Measurements from ENCODE around the gene DZANK1. TPM values are rescaled to one million over a fixed set of nuclear protein-coding genes. Genes with fewer than 3 reads are reported as not detected.

DZANK1 gene
- total and polyA plus RNA-seq, 2 experiments from 2014 or later, result 1.2 to 1.6 TPM

DNA sequence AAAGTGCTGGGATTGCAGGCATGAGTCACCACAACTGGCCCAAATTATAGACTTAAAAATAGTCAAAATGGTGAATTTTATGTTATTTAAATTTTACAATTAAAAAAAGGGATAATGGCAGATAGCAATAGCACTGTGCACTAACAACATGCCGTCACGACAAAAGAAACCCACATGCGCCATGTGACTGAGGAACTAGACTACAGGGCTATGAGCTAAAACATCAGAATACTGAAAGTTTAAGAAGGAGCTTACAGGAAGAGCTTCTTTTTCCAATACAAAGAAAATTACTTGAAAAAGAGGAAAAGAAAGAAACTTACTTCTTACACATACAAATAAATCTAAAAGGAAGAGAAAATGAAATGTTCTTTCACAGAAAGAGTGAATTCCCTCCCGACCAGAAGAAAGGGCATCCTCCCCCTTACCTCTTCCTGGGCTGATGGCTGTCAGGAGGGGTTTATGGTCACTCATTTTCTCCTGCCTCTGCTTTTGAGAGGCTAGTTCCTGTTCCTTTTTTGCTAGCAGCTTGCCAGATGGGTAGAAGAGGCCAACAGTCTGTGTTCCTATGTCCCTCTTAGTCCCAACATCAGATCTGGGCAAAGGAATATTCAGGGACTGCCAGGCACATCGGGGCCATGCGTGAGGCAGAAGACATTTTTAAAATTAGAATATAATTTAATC, 54.5 kb downstream of the DZANK1 start:
- no peak for TF ChIP-seq EZH2 (IDR thresholded peaks at IDR 0.05; ENCODE audit: insufficient read depth, poor library complexity, severe bottlenecking)
- no peak for TF ChIP-seq EZH2phosphoT487 (IDR thresholded peaks at IDR 0.05; ENCODE audit: insufficient read depth, low read depth)
- no peak overlapping the region for H2AFZ ChIP-seq
- no peaks in the 10 kb centered on the region for H3F3A ChIP-seq (ENCODE audit: insufficient read depth)
- DNase-seq, result no peak
- no peak overlapping the region for H3K9ac ChIP-seq
- H3K4me3 ChIP-seq, result no peak overlapping the region
- no peaks in the 10 kb centered on the region for H3K9me3 ChIP-seq (ENCODE audit: low read depth)
- H3K27me3 ChIP-seq (replicated peaks; ENCODE audit: insufficient read depth), result no peaks in the 10 kb centered on the region
- H4K20me1 ChIP-seq (ENCODE audit: insufficient read depth), result no peaks in the 10 kb centered on the region
- H3K27ac ChIP-seq, result no peak overlapping the region
- H3K79me2 ChIP-seq (ENCODE audit: insufficient read depth), result no peaks in the 10 kb centered on the region
- H3K4me2 ChIP-seq (ENCODE audit: unreplicated experiment), result no peak overlapping the region
- H3K4me1 ChIP-seq (ENCODE audit: insufficient read depth), result no peaks in the 10 kb centered on the region
- 84 to 88% methylated on average over 6 of the region's 6 CpGs for WGBS, 2 experiments (ENCODE audit: low coverage in 1 of 2, low lambda C conversion rate in 2 of 2, missing lambda C conversion rate in 2 of 2)
- no peaks in the 10 kb centered on the region for H3K9me2 ChIP-seq (ENCODE audit: insufficient read depth)
- in situ Hi-C loops (cut with MboI), result loop anchor here (25.0 kb wide), 1 partner anchor 1250 kb away; no protein-coding TSS in a partner anchor
- no peaks in the 10 kb centered on the region for H3K36me3 ChIP-seq (ENCODE audit: low read depth)

GRCh38 chr20:18405826-18406225, 61.0 kb downstream of the DZANK1 start:
- Histone ChIP-seq H3F3A (ENCODE audit: insufficient read depth) (no peaks in the 10 kb centered on the region), H3K27me3 (replicated peaks; ENCODE audit: insufficient read depth) (no peaks in the 10 kb centered on the region), H3K4me3 (no peak overlapping the region), H3K4me1 (ENCODE audit: insufficient read depth) (no peaks in the 10 kb centered on the region), H3K9ac (no peak overlapping the region), H3K27ac (no peak overlapping the region), H4K20me1 (ENCODE audit: insufficient read depth) (no peaks in the 10 kb centered on the region), H3K79me2 (ENCODE audit: insufficient read depth) (no peaks in the 10 kb centered on the region), H2AFZ (no peak overlapping the region), H3K9me2 (ENCODE audit: insufficient read depth) (no peaks in the 10 kb centered on the region), H3K4me2 (ENCODE audit: unreplicated experiment) (no peak overlapping the region), H3K36me3 (ENCODE audit: low read depth) (no peaks in the 10 kb centered on the region), H3K9me3 (ENCODE audit: low read depth) (no peaks in the 10 kb centered on the region)
- TF ChIP-seq EZH2phosphoT487 (IDR thresholded peaks at IDR 0.05; ENCODE audit: insufficient read depth, low read depth) (no peak), EZH2 (IDR thresholded peaks at IDR 0.05; ENCODE audit: insufficient read depth, poor library complexity, severe bottlenecking) (no peak)
- WGBS, 2 experiments (ENCODE audit: low coverage in 1 of 2, low lambda C conversion rate in 2 of 2, missing lambda C conversion rate in 2 of 2), result 82 to 84% methylated on average over 8 of the region's 8 CpGs
- no peak for DNase-seq
- in situ Hi-C loops (cut with MboI), result loop anchor here (25.0 kb wide), 1 partner anchor 1256 kb away; no protein-coding TSS in a partner anchor

- no peak overlapping the region for H3K4me3 ChIP-seq
- no peaks in the 10 kb centered on the region for H3K9me2 ChIP-seq (ENCODE audit: insufficient read depth)
- no peak overlapping the region for H3K9ac ChIP-seq
- no peak overlapping the region for H2AFZ ChIP-seq
- 83 to 91% methylated on average over 2 of the region's 2 CpGs for WGBS, 2 experiments (ENCODE audit: low coverage in 1 of 2, low lambda C conversion rate in 2 of 2, missing lambda C conversion rate in 2 of 2)
- in situ Hi-C loops (cut with MboI), result loop anchor here (25.0 kb wide), 1 partner anchor 1258 kb away; no protein-coding TSS in a partner anchor
- no peaks in the 10 kb centered on the region for H3K36me3 ChIP-seq (ENCODE audit: low read depth)
- no peaks in the 10 kb centered on the region for H3K79me2 ChIP-seq (ENCODE audit: insufficient read depth)
- H3K27me3 ChIP-seq (replicated peaks; ENCODE audit: insufficient read depth), result no peaks in the 10 kb centered on the region
- no peaks in the 10 kb centered on the region for H3K9me3 ChIP-seq (ENCODE audit: low read depth)
- H4K20me1 ChIP-seq (ENCODE audit: insufficient read depth), result no peaks in the 10 kb centered on the region
- DNase-seq, result peak; percentile 25
- no peaks in the 10 kb centered on the region for H3F3A ChIP-seq (ENCODE audit: insufficient read depth)
- no peak overlapping the region for H3K4me2 ChIP-seq (ENCODE audit: unreplicated experiment)
- no peak for TF ChIP-seq EZH2phosphoT487 (IDR thresholded peaks at IDR 0.05; ENCODE audit: insufficient read depth, low read depth)
- no peak for TF ChIP-seq EZH2 (IDR thresholded peaks at IDR 0.05; ENCODE audit: insufficient read depth, poor library complexity, severe bottlenecking)
- no peaks in the 10 kb centered on the region for H3K4me1 ChIP-seq (ENCODE audit: insufficient read depth)
- H3K27ac ChIP-seq, result no peak overlapping the region
These were observed 62.7 kb downstream of the DZANK1 start for GRCh38 chr20:18404172-18404571.

DNA sequence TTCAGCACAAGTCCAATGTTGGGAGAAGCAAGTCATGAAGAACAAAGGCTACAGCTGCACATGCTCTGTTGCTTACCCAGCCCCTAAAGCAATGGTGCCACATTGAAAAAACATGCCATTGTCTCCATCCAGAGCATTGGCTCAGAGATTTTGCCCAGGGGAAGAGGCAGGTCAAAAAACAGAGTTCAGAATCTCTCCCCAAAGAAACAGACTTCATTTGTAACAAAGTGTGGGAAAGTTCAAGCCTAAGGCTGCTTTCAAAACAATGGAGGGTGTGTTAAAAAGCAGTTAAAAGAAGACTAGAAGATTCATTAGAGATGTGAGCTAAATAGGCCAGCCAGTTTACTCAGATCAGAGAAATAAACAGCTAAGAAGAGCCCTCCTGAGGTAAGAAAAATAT, 63.6 kb downstream of the DZANK1 start:
- in situ Hi-C loops (cut with MboI), result loop anchor here (25.0 kb wide), 1 partner anchor 1259 kb away; no protein-coding TSS in a partner anchor
- no peak overlapping the region for H2AFZ ChIP-seq

More for the DNA sequence above, 63.6 kb downstream of the DZANK1 start:
- no peaks in the 10 kb centered on the region for H3K79me2 ChIP-seq (ENCODE audit: insufficient read depth)
- no peak overlapping the region for H3K4me3 ChIP-seq
- H3K4me2 ChIP-seq (ENCODE audit: unreplicated experiment), result no peak overlapping the region
- no peaks in the 10 kb centered on the region for H3K4me1 ChIP-seq (ENCODE audit: insufficient read depth)
- no peaks in the 10 kb centered on the region for H3K9me3 ChIP-seq (ENCODE audit: low read depth)
- DNase-seq, result no peak
- no peaks in the 10 kb centered on the region for H3K27me3 ChIP-seq (replicated peaks; ENCODE audit: insufficient read depth)
- no peak overlapping the region for H3K9ac ChIP-seq
- H3K9me2 ChIP-seq (ENCODE audit: insufficient read depth), result no peaks in the 10 kb centered on the region
- H3F3A ChIP-seq (ENCODE audit: insufficient read depth), result no peaks in the 10 kb centered on the region
- no peaks in the 10 kb centered on the region for H4K20me1 ChIP-seq (ENCODE audit: insufficient read depth)
- no peak overlapping the region for H3K27ac ChIP-seq
- TF ChIP-seq EZH2 (IDR thresholded peaks at IDR 0.05; ENCODE audit: insufficient read depth, poor library complexity, severe bottlenecking), result no peak
- TF ChIP-seq EZH2phosphoT487 (IDR thresholded peaks at IDR 0.05; ENCODE audit: insufficient read depth, low read depth), result no peak
- no peaks in the 10 kb centered on the region for H3K36me3 ChIP-seq (ENCODE audit: low read depth)
